Hepatocyte (in vitro differentiated cells): ENCODE measurements around the gene COPS4.

Experiments used
- CTCF ChIP-seq: fragments of 200-600 bp; sonication (generic); IDR thresholded peaks from 2 replicates; pipeline ENCODE4 v1.5.1; 2016; ENCODE audit warnings: antibody characterized with exemption, mild to moderate bottlenecking; ENCODE audit not compliant: poor library complexity
- EZH2phosphoT487 ChIP-seq: fragments of 200-600 bp; sonication (generic); IDR thresholded peaks from one replicate; pipeline ENCODE4 v1.6.1; 2018; ENCODE audit warnings: antibody characterized with exemption, mild to moderate bottlenecking, low read depth, moderate library complexity; ENCODE audit not compliant: unreplicated experiment, severe bottlenecking

- TF ChIP-seq CTCF (no peak), EZH2phosphoT487 (no peak)
Observed at GRCh38 chr4:83040269-83040668, 5.3 kb downstream of the COPS4 start.
